ENCODE measurements around the gene TP53. TPM values are rescaled to one million over a fixed set of nuclear protein-coding genes. Genes with fewer than 3 reads are reported as not detected.

TP53 gene
- total RNA-seq, 1 donor from 2014 or later, result 38.2 TPM

GRCh38 chr17:7715936-7716886, 28.9 kb upstream of the TP53 start:
- peak overlapping the region; percentile 93 for H3K27ac Mint-ChIP-seq (ENCODE audit: unreplicated experiment)
- H3K4me1 Mint-ChIP-seq (ENCODE audit: low read depth, unreplicated experiment), result peaks cover 46% of the 10 kb centered on the region
- H3K36me3 Mint-ChIP-seq (ENCODE audit: unreplicated experiment), result no peaks in the 10 kb centered on the region
- H3K27me3 Mint-ChIP-seq (ENCODE audit: unreplicated experiment), result peaks cover 18% of the 10 kb centered on the region
- peaks cover 6% of the 10 kb centered on the region for H3K9me3 Mint-ChIP-seq (ENCODE audit: unreplicated experiment)
- TF ChIP-seq, protein P1, sequence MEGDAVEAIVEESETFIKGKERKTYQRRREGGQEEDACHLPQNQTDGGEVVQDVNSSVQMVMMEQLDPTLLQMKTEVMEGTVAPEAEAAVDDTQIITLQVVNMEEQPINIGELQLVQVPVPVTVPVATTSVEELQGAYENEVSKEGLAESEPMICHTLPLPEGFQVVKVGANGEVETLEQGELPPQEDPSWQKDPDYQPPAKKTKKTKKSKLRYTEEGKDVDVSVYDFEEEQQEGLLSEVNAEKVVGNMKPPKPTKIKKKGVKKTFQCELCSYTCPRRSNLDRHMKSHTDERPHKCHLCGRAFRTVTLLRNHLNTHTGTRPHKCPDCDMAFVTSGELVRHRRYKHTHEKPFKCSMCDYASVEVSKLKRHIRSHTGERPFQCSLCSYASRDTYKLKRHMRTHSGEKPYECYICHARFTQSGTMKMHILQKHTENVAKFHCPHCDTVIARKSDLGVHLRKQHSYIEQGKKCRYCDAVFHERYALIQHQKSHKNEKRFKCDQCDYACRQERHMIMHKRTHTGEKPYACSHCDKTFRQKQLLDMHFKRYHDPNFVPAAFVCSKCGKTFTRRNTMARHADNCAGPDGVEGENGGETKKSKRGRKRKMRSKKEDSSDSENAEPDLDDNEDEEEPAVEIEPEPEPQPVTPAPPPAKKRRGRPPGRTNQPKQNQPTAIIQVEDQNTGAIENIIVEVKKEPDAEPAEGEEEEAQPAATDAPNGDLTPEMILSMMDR (IDR thresholded peaks at IDR 0.05; ENCODE audit: partially characterized antibody, unreplicated experiment), result no peak
- peak overlapping the region; percentile 89 for H3K4me3 Mint-ChIP-seq (ENCODE audit: unreplicated experiment)
- DNase-seq, result no peak

DNA sequence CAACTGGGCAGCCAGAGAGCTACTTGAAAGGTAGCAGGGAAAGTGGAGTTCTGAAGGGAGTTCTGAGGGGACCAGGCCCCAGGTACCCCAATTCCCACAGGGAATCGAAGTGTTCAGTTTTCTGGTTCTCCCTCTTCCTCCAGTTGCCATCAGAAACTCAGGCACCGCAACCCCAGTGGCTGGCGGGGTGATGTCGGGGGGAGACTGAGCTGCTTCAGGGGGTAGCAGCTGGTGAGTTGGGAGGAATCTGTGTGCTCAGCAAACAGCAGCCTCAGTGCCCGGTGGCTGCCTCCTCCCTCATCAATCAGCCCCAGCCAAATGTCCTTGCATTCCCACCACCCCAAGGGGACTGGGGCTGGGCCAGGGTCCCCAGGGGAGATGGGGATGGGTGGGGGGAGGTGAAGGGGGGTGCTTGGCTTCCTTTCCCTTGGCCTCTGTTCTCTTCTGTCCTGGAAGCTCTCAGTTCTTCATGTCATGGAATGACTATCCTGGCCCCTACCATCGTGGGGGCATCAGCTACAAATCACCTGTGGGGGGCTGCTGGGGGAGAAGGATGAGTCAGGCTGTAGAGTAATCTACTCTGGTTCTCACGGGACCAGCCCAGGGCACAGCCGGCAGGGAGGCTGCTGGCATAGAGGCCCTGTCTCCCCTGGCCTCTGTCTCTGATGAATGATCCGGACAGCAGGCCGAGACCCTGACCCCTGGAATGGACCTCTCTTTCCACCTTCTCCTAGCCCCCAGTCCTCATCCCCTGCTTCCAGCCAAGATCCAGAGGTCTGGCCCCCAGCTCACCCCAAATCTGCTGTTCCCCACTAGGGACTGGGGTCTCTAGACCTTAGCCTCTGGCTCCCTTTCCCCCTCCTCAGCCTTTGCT, 27.7 kb upstream of the TP53 start:
- TF ChIP-seq, protein P1 (IDR thresholded peaks at IDR 0.05; ENCODE audit: partially characterized antibody, unreplicated experiment), result no peak
- peaks cover 42% of the 10 kb centered on the region for H3K4me1 Mint-ChIP-seq (ENCODE audit: low read depth, unreplicated experiment)

GRCh38 chr17:7713782-7714181, 26.5 kb upstream of the TP53 start:
- Mint-ChIP-seq H3K27me3 (ENCODE audit: unreplicated experiment) (peaks cover 16% of the 10 kb centered on the region), H3K27ac (ENCODE audit: unreplicated experiment) (peak overlapping the region; percentile 52), H3K4me1 (ENCODE audit: low read depth, unreplicated experiment) (peaks cover 41% of the 10 kb centered on the region), H3K36me3 (ENCODE audit: unreplicated experiment) (no peaks in the 10 kb centered on the region), H3K9me3 (ENCODE audit: unreplicated experiment) (peaks cover 6% of the 10 kb centered on the region), H3K4me3 (ENCODE audit: unreplicated experiment) (peak overlapping the region; percentile 57)
- TF ChIP-seq, protein P1 (IDR thresholded peaks at IDR 0.05; ENCODE audit: partially characterized antibody, unreplicated experiment), result no peak
- DNase-seq, result no peak

More for the DNA sequence above, 27.7 kb upstream of the TP53 start:
- H3K4me3 Mint-ChIP-seq (ENCODE audit: unreplicated experiment), result peak overlapping the region; percentile 89
- H3K27ac Mint-ChIP-seq (ENCODE audit: unreplicated experiment), result no peak overlapping the region
- H3K9me3 Mint-ChIP-seq (ENCODE audit: unreplicated experiment), result peaks cover 6% of the 10 kb centered on the region
- H3K27me3 Mint-ChIP-seq (ENCODE audit: unreplicated experiment), result peaks cover 16% of the 10 kb centered on the region
- no peaks in the 10 kb centered on the region for H3K36me3 Mint-ChIP-seq (ENCODE audit: unreplicated experiment)
- DNase-seq, result no peak

GRCh38 chr17:7712111-7712771, 25.0 kb upstream of the TP53 start:
- TF ChIP-seq, protein P1 (IDR thresholded peaks at IDR 0.05; ENCODE audit: partially characterized antibody, unreplicated experiment), result no peak
- Mint-ChIP-seq H3K27me3 (ENCODE audit: unreplicated experiment) (peaks cover 19% of the 10 kb centered on the region), H3K4me3 (ENCODE audit: unreplicated experiment) (peak overlapping the region; percentile 36), H3K36me3 (ENCODE audit: unreplicated experiment) (no peaks in the 10 kb centered on the region), H3K9me3 (ENCODE audit: unreplicated experiment) (peaks cover 6% of the 10 kb centered on the region), H3K27ac (ENCODE audit: unreplicated experiment) (no peak overlapping the region), H3K4me1 (ENCODE audit: low read depth, unreplicated experiment) (peaks cover 32% of the 10 kb centered on the region)
- DNase-seq, result peak; percentile 70

All from glutamatergic neuron (in vitro differentiated cells).